GM10847 (cell line): Measurements from ENCODE around the gene THSD4.

Experiments
- POLR2A ChIP-seq: IDR thresholded peaks from 2 replicates; pipeline ENCODE4 v1.6.1; 2011; ENCODE audit not compliant: insufficient read length; ENCODE audit errors: extremely low read depth

THSD4 gene

DNA sequence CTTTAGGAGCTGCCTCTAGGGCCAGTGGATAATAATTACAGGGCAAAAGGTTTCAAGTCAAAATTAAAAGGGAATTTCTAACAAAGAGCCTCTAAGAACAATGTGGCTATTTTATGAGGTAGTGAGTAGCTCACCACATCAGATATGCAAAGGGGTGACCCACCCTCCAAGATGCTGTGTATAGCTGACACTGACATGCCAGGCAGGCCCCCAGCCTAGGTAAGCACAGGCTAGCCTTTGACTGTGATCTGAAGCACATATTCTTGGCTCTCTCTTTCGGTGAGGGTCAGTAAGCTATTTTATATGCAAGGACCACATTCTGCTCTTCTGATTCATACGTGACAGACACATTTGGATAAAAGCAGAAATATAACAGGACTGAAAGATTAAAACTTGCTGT, 2.8 kb upstream of the THSD4 start:
- no peak for TF ChIP-seq POLR2A

DNA sequence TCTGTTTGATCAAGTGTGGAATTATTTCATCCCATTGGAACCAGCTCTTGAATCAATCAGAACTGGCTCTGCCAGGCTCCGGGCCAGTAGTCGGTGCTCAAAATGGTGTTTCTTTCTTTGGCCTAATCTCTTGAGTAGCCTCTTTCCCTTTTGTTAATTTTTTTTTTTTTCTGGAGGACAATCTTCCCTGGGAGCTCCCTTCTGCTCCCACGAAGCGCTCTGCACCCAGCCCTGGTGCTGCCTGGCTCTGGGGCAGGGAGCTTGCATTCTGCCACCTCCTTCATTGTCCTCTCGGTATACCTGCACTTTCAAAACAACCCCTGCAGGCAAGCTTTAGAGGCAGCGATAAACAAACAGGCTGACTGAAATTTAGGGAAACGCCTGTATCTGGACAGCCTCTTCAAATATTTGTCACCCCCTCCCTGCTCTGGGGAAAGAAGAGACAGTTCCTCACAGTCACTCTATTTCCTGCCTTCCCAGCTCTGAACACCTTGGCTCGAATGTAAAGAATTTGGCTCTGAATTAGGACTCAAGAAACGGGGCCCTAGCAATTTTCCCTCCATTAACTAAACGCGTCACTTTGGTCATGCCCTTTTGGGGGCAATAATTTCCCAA, 1.1 kb upstream of the THSD4 start:
- TF ChIP-seq POLR2A, result no peak

DNA sequence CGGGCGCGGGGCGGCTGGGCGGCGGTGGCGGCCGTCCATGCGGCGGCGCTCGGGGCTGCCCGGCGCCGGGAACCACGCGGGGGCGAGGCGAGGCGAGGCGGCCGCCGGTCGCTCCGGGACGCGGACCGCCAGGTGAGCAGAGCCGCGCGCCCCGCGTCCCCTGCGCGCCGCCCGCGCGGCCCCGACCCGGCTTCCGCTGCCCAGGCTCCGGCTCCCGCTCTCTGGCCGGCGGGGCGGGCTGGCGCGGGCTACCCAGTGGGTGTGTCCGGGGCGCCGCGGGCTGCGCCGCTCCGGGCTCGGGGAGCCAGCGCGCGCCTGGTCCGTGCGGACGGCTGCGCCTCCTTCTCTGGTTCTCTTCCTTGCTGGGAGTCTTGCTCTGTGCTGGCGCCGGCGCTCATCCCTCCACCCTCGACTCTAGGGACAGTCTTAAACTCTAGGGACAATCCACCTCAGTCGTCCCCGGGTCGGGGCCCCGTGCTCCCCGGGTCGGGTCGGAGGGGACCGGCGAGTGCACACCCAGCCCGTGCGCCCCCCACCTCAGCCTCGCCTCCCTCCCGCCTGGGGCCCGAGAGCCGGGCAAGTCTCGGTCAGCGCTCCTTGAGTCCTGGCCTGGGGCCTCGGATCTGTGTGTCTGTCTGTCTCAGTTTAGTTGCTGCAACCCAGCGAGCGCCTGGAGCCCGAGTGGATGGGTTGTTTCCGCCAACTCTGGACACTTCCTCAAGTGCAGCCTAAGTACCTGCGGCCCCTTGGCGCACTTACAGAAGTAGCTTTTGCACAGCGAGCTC, 488 bp downstream of the THSD4 start:
- TF ChIP-seq POLR2A, result no peak

DNA sequence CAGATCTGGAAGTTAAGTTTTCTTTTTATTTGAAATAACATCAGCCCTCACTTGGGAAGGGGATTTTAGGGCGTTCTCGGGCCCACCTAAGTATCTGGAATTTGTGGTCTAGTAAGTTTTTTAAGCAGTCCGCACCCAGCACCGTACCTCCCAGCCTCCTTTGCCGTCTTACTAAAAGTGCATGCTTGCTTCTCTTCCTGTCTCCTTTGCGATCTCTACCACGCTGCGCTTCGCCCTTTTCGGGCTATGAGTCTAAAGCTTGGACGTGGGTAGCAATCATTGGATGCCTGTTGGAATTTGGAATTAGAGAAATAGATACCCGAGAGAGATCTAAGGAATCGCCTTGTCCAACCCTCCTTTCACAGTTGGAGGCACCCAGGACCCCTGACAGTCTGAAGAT, 1.1 kb downstream of the THSD4 start:
- TF ChIP-seq POLR2A, result no peak

DNA sequence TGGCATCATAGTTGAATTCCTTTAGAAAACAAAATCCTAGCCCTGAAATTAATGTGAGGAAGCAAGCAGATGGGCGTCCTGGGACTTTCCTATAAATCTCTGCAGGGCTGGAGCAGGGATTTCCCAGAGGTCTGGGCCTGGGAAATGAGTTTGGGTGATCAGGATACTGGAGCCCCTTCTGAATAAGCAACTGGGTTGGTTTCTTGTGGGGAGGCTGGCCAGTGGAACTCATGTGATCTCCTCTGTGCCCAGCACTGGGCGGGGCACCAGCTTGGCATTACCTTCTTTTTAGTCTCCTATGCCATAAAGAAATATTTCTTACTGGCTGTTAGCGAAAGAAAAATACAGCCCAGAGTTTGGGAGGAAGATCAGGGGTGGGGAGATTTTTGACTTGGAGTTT, 1.7 kb downstream of the THSD4 start:
- no peak for TF ChIP-seq POLR2A

DNA sequence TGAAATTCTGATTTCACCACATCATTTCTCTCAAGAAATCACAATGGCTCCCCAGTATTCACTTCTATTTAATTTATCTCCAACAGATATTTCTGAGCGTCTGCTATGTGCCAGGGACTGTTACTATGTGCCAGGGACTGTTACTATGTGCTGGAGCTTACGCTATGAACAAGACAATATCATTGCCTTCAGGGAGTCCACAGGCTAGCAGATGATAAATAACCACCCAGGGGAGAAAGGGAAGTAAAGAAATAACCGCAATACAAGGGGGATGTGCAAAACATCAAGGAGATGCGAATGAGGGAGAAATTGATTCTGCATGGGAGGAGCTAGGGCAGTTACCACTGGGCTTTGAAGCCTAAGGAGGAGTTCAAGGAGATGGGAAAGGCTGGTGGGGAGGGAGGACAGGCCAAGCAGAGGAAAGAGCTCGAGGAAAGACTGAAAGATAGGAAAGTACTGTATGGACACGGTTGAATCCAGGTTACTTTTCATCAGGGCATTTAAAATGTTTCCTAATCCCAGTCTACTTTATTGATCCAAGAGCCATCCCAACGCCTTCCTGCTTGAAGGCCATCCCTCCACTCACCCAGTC, 2.5 kb downstream of the THSD4 start:
- no peak for TF ChIP-seq POLR2A

DNA sequence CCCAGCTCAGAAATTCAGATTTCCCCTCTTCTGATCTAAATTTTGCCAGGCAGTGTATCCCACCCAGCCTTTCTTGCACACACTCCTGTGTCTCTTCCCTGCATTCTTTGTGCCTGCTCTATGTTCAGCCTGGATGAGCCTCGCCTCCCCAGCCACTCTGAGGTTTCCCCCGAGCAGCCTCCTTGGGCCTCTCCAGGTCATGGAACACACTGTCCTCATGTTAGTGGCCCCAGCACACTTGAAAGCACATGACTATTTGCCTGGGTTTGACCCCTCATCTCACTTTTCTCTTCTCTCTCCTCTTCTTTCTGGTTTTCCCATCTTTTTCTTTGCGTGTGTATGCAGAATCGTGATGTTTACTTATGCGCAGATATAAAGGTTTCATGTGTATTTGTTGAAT, 3.1 kb downstream of the THSD4 start:
- TF ChIP-seq POLR2A, result no peak

DNA sequence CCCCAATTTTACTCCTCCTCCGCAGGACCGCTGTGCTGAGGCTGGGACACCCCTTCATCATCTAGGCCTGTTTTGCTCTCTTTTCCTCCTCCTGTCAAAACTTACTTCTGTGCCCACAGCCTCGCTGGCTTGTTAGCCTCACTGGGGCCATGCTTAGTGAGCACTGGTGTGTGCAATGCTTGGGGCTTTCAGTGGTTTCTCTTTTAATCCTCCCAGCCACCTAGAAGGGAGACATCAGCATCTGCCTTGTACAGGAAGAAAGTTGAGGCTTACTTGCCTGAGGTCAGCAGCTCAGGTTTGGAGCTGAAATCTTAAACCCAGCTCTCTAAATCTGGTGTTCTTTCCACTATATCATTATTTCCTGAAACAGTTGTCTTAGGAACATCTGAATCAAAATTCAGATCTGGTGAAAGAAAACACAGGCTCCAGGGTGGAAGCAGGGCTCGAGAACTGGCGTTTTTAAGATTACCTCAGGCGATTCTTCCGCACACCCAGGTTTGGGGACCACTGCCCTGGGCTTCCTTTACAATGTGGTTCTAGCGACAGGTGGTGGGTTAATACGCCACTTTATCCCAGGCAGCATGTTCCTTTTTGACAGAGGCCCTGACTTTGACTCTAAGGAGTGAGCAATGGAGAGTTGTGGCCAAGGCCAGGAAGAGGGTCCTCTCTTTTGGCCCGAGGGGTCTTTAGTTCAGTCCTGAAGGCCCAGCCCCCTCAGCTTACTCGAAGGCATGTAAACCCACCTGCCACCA, 3.8 kb downstream of the THSD4 start:
- TF ChIP-seq POLR2A, result no peak

DNA sequence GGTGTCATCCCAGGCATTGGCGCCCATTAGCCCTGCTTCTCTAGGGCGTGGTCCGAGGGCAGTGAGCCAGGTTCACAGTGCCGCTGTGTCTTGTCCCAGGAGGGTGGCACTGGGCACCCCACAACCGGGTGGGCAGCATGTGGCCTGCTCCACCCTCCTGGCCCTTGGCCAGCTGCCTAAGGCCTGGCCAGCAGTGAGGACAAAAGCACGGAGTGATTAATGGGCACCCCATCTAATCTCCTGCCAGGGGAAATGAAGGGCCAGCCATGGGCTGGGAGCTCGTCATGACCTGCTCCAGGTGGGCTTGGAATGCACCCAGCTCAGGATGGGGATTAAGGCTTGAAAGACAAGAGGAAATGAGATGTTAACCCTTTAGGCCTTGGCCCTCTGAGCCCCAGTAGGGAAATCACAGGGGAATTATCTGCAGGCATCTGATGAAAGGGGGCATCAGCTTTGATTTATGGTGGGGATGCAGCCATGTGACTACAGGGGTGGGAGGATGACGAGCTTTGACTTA, 5.2 kb downstream of the THSD4 start:
- no peak for TF ChIP-seq POLR2A

DNA sequence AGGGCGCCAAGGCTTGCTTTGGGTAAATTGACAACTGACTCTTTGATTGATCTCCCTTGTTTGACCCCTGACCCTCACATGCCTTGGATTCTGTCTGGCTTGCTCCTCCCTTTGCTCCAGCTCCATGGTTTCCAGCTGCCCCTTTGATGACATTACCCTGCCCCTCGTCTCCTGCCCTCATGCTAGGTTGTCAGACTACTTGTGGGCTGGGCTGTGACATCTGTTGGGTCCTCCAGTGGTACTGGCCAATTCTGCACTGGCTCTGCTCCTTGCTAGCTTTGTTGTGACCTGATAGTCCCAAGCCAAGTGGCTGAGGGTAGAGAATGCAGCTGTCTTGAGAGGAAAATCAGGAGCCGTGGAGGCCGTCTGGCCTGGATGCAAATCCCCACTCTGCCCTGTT, 6.2 kb downstream of the THSD4 start:
- no peak for TF ChIP-seq POLR2A

DNA sequence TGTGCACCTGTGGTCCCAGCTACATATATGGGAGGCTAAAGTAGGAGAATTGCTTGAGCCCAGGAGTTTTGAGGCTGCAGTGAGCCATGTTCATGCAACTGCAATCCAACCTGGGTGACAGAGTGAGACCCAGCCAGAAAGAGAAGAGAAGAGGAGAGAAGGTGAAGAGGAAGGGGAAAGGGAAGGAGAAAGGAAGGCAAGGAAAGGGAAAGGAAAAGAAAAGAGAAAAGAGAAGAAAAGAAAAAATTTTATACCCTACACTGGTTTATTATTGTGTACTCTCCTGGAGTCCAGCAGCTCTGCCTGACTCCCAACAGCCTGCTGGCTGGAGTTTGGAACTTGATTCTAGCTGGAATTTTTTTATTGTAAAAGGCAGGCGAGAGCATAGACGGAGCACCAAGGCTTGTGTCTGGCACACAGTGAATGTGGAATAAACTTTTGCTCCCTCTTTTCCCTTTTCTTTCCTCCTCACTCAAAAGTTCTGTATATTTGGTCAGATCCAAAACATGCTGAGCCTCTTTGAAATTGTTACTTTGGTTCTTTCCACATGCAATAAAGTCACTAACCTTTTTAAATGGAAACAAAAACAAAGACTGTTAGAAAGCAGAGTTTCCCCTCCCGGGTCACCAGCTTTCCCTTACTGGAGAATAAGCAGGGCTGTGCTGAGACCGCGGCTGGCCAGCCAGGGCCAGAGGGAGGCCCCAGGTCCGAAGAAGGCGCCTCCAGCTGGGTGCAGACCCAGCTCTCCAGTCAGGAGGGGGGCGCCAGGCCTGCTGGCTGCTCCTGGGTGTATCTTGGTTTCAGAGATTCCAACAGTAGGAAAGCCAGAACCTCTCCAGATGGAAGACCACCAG, 9.9 kb downstream of the THSD4 start:
- TF ChIP-seq POLR2A, result no peak

DNA sequence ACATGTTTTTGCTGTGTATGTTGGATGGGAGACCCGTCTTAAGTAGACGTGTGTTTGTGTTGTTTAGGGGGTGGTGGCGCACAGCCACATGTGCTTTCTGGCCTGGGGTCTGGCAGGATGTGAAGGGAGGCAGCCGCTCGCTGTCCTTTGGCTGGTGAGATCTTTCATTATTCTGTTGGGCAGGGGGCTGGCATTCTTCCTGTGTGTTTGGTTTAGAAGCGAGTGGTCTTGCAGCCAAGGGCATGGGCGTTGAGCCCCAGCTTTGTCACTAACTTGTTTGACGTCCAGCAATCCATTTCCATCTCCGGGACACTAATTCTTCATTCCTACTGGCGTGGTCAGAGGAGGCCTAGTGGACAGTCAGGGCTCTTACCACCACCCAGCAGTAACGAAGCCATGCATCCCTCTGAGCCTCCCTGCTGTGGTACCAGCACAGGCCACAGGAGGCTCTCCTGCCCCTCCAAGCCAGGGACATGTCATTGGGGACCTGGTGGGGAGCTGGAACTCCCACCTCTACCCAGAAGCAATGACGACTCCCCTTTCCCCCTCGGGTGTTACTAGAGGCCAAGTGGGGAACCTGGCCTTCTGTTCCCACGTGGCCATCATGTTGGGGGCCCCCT, 10.7 kb downstream of the THSD4 start:
- TF ChIP-seq POLR2A, result no peak

DNA sequence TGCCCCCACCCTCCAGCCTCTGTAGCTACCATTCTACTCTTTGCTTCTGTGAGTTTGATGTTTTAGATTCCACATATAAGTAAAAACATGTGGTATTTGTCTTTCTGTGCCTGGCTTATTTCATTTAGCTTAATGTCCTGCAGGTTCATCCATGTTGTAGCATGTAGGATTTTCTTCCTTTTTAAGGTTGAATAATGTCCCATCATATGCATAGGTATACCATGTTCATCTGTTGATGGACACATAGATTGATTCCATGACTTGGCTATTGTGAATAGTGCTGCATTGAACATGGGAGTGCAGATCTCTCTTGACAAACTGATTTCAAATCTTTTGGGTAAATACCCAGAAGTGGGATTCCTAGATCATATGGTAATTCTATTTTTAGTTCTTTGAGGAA, 11.8 kb downstream of the THSD4 start:
- TF ChIP-seq POLR2A, result no peak

DNA sequence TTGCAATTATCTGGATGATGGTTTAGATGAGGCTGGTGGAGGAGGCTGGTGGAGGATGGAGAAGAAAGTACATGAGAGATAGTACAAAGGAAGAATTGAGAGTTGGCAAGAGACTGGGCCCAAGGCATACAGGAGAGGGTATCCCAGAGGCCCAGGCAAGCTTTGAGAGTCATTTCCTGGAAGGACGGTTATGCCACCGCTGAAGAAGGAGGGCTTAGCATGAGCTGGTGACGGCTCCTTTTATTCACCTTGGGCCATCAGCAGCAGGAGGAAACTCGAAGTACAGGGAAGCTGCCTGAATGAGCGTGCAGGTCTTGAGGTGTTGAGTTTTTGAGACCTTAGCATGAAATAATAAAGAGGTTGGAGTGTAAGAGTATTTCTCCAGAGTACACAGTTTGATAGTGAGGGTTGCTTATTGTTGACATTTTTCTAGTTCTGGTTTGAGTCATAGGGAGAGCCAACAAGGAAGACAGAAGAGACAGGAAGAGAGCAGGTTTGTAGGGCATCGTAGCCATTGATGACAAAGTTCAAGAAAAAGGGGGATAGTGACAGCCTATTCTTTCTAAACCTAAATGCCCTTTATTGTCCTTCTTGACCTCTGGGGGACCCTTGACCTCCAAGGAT, 13.8 kb downstream of the THSD4 start:
- TF ChIP-seq POLR2A, result no peak
